Suprapubic skin (tissue), 3 donors: Measurements from ENCODE around the gene SLC44A1.

Experiments
- EP300 ChIP-seq: sonication (generic); formaldehyde crosslinking; IDR thresholded peaks from one replicate; pipeline ENCODE4 v1.6.1; 2017; ENCODE audit warnings: antibody characterized with exemption
- POLR2A ChIP-seq, 2 donors: fragments of 450-650 bp; IDR thresholded peaks; one replicate each; pipeline ENCODE4 v1.6.1; 2017; ENCODE audit warnings: antibody characterized with exemption in 2 of 2, mild to moderate bottlenecking in 2 of 2, moderate library complexity in 2 of 2
- TF ChIP-seq, protein P1 (sequence below), 2 donors: fragments of 200-600 bp in 1 of 2; fragments of 450-650 bp in 1 of 2; sonication (generic) in 1 of 2; IDR thresholded peaks; one replicate each; pipeline ENCODE4 v1.5.1; 2016 to 2019; ENCODE audit warnings: antibody characterized with exemption in 2 of 2, mild to moderate bottlenecking in 1 of 2, moderate library complexity in 1 of 2

DNA sequence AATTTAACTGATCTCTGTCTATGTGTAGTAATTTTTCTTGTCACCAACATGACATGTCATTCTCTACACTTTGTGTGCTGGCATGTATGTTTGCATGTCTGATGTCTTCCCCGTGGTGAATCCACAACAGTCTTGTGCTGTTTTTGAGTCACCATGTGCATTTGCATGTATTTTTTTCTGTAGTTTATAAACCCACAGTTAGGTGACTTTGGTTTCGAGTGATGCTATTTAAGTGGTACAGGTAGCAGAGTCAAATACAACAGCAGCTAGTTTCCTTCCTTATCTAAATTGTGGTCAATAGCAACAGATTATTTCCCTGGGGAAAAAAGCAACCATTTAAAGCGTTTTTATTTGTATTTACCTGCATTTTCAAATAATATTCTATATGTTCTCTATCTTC lies 113.5 kb downstream of the SLC44A1 start:
- TF ChIP-seq, protein P1, sequence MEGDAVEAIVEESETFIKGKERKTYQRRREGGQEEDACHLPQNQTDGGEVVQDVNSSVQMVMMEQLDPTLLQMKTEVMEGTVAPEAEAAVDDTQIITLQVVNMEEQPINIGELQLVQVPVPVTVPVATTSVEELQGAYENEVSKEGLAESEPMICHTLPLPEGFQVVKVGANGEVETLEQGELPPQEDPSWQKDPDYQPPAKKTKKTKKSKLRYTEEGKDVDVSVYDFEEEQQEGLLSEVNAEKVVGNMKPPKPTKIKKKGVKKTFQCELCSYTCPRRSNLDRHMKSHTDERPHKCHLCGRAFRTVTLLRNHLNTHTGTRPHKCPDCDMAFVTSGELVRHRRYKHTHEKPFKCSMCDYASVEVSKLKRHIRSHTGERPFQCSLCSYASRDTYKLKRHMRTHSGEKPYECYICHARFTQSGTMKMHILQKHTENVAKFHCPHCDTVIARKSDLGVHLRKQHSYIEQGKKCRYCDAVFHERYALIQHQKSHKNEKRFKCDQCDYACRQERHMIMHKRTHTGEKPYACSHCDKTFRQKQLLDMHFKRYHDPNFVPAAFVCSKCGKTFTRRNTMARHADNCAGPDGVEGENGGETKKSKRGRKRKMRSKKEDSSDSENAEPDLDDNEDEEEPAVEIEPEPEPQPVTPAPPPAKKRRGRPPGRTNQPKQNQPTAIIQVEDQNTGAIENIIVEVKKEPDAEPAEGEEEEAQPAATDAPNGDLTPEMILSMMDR (IDR thresholded peaks at IDR 0.05) = no peak
- TF ChIP-seq POLR2A (IDR thresholded peaks at IDR 0.05) = no peak
- no peak for TF ChIP-seq EP300
